Astrocyte (in vitro differentiated cells and primary cell): Measurements from ENCODE around the gene DOK6. TPM values are rescaled to one million over a fixed set of nuclear protein-coding genes. Genes with fewer than 3 reads are reported as not detected.

ENCODE experiments used
- DNase-seq: peaks from one replicate; pipeline ENCODE4 v3.0.0-alpha.2; 2010; ENCODE audit warnings: low read depth
- FAIRE-seq: peaks from 2 replicates; lab custom pipeline; 2011; peaks lifted over from hg19 to GRCh38; lab: Jason Lieb, UNC
- H2AFZ ChIP-seq: 2 replicates; pipeline ENCODE4 v1.6.0; 2012; ENCODE audit warnings: low read depth, low read length, inconsistent platforms
- H3K27ac ChIP-seq: 2 replicates; pipeline ENCODE4 v1.5.1; 2011; ENCODE audit warnings: low read depth, low read length, inconsistent platforms
- H3K27me3 ChIP-seq: 2 replicates; pipeline ENCODE4 v1.6.0; 2011; ENCODE audit warnings: low read length, inconsistent platforms; ENCODE audit not compliant: insufficient read depth
- H3K36me3 ChIP-seq: 2 replicates; pipeline ENCODE4 v1.5.1; 2011; ENCODE audit warnings: low read length, inconsistent platforms; ENCODE audit not compliant: insufficient read depth
- H3K4me1 ChIP-seq: 2 replicates; pipeline ENCODE4 v1.5.1; 2011; ENCODE audit warnings: low read length, inconsistent platforms; ENCODE audit not compliant: insufficient read depth
- H3K4me2 ChIP-seq: 2 replicates; pipeline ENCODE4 v1.6.0; 2012; ENCODE audit warnings: low read length, inconsistent platforms
- H3K4me3 ChIP-seq: 2 replicates; pipeline ENCODE4 v1.5.1; 2011; ENCODE audit warnings: low read depth, mild to moderate bottlenecking, low read length, inconsistent platforms; ENCODE audit not compliant: insufficient read depth
- H3K79me2 ChIP-seq: 2 replicates; pipeline ENCODE4 v1.6.0; 2012; ENCODE audit warnings: mild to moderate bottlenecking, low read length, inconsistent platforms; ENCODE audit not compliant: insufficient read depth
- H3K9ac ChIP-seq: 2 replicates; pipeline ENCODE4 v1.6.0; 2012; ENCODE audit warnings: mild to moderate bottlenecking, low read length, inconsistent platforms
- H3K9me3 ChIP-seq: 2 replicates; pipeline ENCODE4 v1.5.1; 2012; ENCODE audit warnings: low read depth, mild to moderate bottlenecking, low read length, inconsistent platforms; ENCODE audit not compliant: insufficient read depth
- H4K20me1 ChIP-seq: 2 replicates; pipeline ENCODE4 v1.6.0; 2012; ENCODE audit warnings: low read length, inconsistent platforms; ENCODE audit not compliant: insufficient read depth
- H3K27ac Mint-ChIP-seq: one replicate; pipeline ENCODE4 v1.8.0; 2021; ENCODE audit warnings: mild to moderate bottlenecking, mixed read lengths; ENCODE audit not compliant: unreplicated experiment
- H3K27me3 Mint-ChIP-seq: one replicate; pipeline ENCODE4 v1.8.0; 2021; ENCODE audit warnings: low read depth, mixed read lengths; ENCODE audit not compliant: unreplicated experiment
- H3K36me3 Mint-ChIP-seq: one replicate; pipeline ENCODE4 v1.8.0; 2021; ENCODE audit warnings: low read depth, mixed read lengths; ENCODE audit not compliant: unreplicated experiment
- H3K4me1 Mint-ChIP-seq: one replicate; pipeline ENCODE4 v1.8.0; 2021; ENCODE audit warnings: low read depth, mixed read lengths; ENCODE audit not compliant: unreplicated experiment
- H3K4me3 Mint-ChIP-seq: one replicate; pipeline ENCODE4 v1.8.0; 2021; ENCODE audit warnings: mild to moderate bottlenecking, moderate library complexity, mixed read lengths; ENCODE audit not compliant: unreplicated experiment
- H3K9me3 Mint-ChIP-seq: one replicate; pipeline ENCODE4 v1.8.0; 2021; ENCODE audit warnings: mild to moderate bottlenecking, mixed read lengths; ENCODE audit not compliant: unreplicated experiment
- EZH2 ChIP-seq: IDR thresholded peaks from 2 replicates; pipeline ENCODE4 v1.6.1; 2012; ENCODE audit warnings: mild to moderate bottlenecking, low read length, inconsistent platforms; ENCODE audit not compliant: insufficient read depth
- total RNA-seq: library from RNA; stranded (reverse); gene quantifications from 2 replicates; pipeline ENCODE4 v1.2.1, GENCODE V29; 2021
- TF ChIP-seq, protein P1 (sequence below): IDR thresholded peaks from 2 replicates; pipeline ENCODE4 v1.5.1; 2011; ENCODE audit warnings: low read depth, mild to moderate bottlenecking, inconsistent platforms, low read length, moderate library complexity; ENCODE audit not compliant: insufficient read depth

Gene DOK6
- total RNA-seq, 1 donor from 2014 or later = 2.9 TPM

DNA sequence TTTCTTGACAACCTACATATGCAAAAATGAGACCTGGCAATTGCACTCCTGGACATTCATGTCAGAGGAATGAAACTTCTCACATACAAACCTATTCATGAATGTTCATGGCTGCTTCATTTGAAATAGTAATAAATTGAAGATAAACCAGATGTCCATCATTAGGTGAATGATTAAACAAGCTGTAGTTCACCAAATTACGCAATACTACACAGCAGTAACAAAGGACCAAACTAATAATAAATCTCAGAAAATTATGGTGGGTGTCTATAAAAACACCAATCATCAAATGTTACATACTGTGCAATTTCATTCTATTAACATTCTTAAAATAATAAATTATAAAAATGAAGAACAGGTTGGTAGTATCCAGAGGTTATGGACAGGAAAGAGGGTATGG, 13.5 kb downstream of the DOK6 start:
- no peaks in the 10 kb centered on the region for H3K36me3 ChIP-seq
- H4K20me1 ChIP-seq = no peaks in the 10 kb centered on the region
- H3K4me2 ChIP-seq = no peak overlapping the region
- no peaks in the 10 kb centered on the region for H3K79me2 ChIP-seq
- Mint-ChIP-seq H3K4me1 (no peaks in the 10 kb centered on the region), H3K36me3 (no peaks in the 10 kb centered on the region), H3K27ac (no peak overlapping the region), H3K9me3 (no peaks in the 10 kb centered on the region), H3K4me3 (no peak overlapping the region), H3K27me3 (no peaks in the 10 kb centered on the region)
- H2AFZ ChIP-seq = no peak overlapping the region
- H3K9me3 ChIP-seq = no peaks in the 10 kb centered on the region
- H3K9ac ChIP-seq = no peak overlapping the region
- no peaks in the 10 kb centered on the region for H3K4me1 ChIP-seq
- H3K4me3 ChIP-seq = no peak overlapping the region
- no peak overlapping the region for H3K27ac ChIP-seq
- DNase-seq = no peak
- TF ChIP-seq, protein P1, sequence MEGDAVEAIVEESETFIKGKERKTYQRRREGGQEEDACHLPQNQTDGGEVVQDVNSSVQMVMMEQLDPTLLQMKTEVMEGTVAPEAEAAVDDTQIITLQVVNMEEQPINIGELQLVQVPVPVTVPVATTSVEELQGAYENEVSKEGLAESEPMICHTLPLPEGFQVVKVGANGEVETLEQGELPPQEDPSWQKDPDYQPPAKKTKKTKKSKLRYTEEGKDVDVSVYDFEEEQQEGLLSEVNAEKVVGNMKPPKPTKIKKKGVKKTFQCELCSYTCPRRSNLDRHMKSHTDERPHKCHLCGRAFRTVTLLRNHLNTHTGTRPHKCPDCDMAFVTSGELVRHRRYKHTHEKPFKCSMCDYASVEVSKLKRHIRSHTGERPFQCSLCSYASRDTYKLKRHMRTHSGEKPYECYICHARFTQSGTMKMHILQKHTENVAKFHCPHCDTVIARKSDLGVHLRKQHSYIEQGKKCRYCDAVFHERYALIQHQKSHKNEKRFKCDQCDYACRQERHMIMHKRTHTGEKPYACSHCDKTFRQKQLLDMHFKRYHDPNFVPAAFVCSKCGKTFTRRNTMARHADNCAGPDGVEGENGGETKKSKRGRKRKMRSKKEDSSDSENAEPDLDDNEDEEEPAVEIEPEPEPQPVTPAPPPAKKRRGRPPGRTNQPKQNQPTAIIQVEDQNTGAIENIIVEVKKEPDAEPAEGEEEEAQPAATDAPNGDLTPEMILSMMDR = no peak
- no peak for TF ChIP-seq EZH2
- no peak for FAIRE-seq
- no peaks in the 10 kb centered on the region for H3K27me3 ChIP-seq

DNA sequence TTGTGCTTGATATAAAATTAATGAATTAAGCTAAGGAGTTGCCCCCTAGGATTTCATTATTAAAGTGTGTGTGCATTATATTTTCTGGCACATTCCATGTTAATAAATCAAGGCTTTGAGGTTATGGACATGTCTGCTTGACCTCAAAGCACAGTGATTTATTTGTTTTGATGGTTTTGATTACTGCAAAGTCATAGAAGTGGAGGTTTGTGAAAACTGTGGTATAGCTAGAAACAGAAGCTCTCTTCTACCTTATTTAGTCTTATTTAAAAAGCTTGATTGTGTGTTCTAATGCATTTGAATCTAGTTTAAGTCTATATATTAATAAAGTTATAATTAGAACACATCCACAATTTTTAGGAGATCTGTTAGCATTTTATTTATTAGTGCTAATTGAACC, 32.2 kb downstream of the DOK6 start:
- Histone ChIP-seq H3K4me3 (no peak overlapping the region), H3K79me2 (no peaks in the 10 kb centered on the region), H3K36me3 (no peaks in the 10 kb centered on the region), H4K20me1 (no peaks in the 10 kb centered on the region), H3K27me3 (no peaks in the 10 kb centered on the region), H3K9me3 (no peaks in the 10 kb centered on the region), H3K4me2 (no peak overlapping the region), H3K9ac (no peak overlapping the region), H3K4me1 (no peaks in the 10 kb centered on the region), H2AFZ (no peak overlapping the region), H3K27ac (no peak overlapping the region)
- no peaks in the 10 kb centered on the region for H3K4me1 Mint-ChIP-seq
- H3K27me3 Mint-ChIP-seq = no peaks in the 10 kb centered on the region
- FAIRE-seq (no peak), DNase-seq (no peak)
- H3K36me3 Mint-ChIP-seq = no peaks in the 10 kb centered on the region
- TF ChIP-seq, protein P1 = no peak
- no peak for TF ChIP-seq EZH2
- no peak overlapping the region for H3K4me3 Mint-ChIP-seq
- H3K9me3 Mint-ChIP-seq = no peaks in the 10 kb centered on the region
- no peak overlapping the region for H3K27ac Mint-ChIP-seq

DNA sequence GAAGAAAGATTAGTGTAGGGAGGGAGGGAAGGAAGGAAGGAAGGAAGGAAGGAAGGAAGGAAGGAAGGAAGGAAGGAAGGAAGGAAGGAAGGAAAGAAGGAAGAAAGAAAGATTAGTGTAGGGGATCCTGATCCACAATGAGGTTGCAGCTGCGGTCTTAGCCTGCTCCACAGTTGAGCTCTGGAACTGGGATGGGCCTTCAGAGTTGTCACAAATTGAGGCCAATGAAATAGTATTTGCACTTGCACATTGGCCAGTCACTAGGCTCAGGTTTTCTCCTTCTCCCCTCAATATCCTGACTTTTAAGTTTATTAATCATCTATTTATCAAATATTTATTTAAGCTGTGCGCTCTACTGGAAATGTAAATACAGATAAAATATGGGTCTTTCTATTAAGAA, 34.3 kb downstream of the DOK6 start:
- Histone ChIP-seq H2AFZ (no peak overlapping the region), H3K4me1 (no peaks in the 10 kb centered on the region), H3K4me3 (no peak overlapping the region), H3K4me2 (no peak overlapping the region), H3K27ac (no peak overlapping the region), H3K27me3 (no peaks in the 10 kb centered on the region), H3K9me3 (peaks cover 6% of the 10 kb centered on the region), H4K20me1 (no peaks in the 10 kb centered on the region), H3K9ac (no peak overlapping the region), H3K79me2 (no peaks in the 10 kb centered on the region), H3K36me3 (no peaks in the 10 kb centered on the region)
- no peak for TF ChIP-seq EZH2
- TF ChIP-seq, protein P1 = no peak
- peaks cover 6% of the 10 kb centered on the region for H3K9me3 Mint-ChIP-seq
- H3K27ac Mint-ChIP-seq = no peak overlapping the region
- H3K27me3 Mint-ChIP-seq = no peaks in the 10 kb centered on the region
- DNase-seq = no peak
- no peak for FAIRE-seq
- H3K4me3 Mint-ChIP-seq = no peak overlapping the region
- H3K36me3 Mint-ChIP-seq = peaks cover 2% of the 10 kb centered on the region
- no peaks in the 10 kb centered on the region for H3K4me1 Mint-ChIP-seq
